K562 (cell line): Measurements from ENCODE around the gene PQBP1. TPM values are rescaled to one million over a fixed set of nuclear protein-coding genes. Genes with fewer than 3 reads are reported as not detected.

Source experiments
- ASH1L ChIP-seq: fragments of 450-650 bp; IDR thresholded peaks from 2 replicates; pipeline ENCODE4 v1.6.1; 2018; ENCODE audit warnings: borderline replicate concordance, mild to moderate bottlenecking, low read depth; ENCODE audit not compliant: partially characterized antibody
- C11orf30 ChIP-seq: fragments of 450-650 bp; IDR thresholded peaks from 2 replicates; pipeline ENCODE4 v1.6.1; 2016; ENCODE audit warnings: low read depth, mild to moderate bottlenecking
- E2F5 ChIP-seq: sonication (generic); formaldehyde crosslinking; IDR thresholded peaks from 2 replicates; pipeline ENCODE4 v1.8.0; 2022; ENCODE audit warnings: mild to moderate bottlenecking, missing genetic modification reagents
- ETV5 ChIP-seq: sonication (generic); formaldehyde crosslinking; IDR thresholded peaks from 2 replicates; pipeline ENCODE4 v1.4.0; 2020; ENCODE audit warnings: low read depth, mild to moderate bottlenecking, missing genetic modification reagents
- FOXP1 ChIP-seq: sonication (generic); formaldehyde crosslinking; IDR thresholded peaks from 2 replicates; pipeline ENCODE4 v1.8.0; 2022; ENCODE audit warnings: mild to moderate bottlenecking, missing genetic modification reagents
- MEF2A ChIP-seq: IDR thresholded peaks from 2 replicates; pipeline ENCODE4 v1.6.1; 2011; ENCODE audit warnings: low read depth, mild to moderate bottlenecking, low read length, moderate library complexity; ENCODE audit not compliant: control insufficient read depth
- NFIX ChIP-seq: fragments of 250-450 bp; sonication (Bioruptor Pico); IDR thresholded peaks from 2 replicates; pipeline ENCODE4 v1.4.0; 2020; ENCODE audit warnings: low read depth, mild to moderate bottlenecking, moderate library complexity
- NR4A1 ChIP-seq, 2 experiments: fragments of 250-450 bp in 1 of 2; fragments of 450-650 bp in 1 of 2; sonication (Bioruptor Pico) in 1 of 2; IDR thresholded peaks; 2 replicates each; pipeline versions ENCODE4 v1.4.0 to v1.6.1; 2016 to 2020; ENCODE audit warnings: mild to moderate bottlenecking in 2 of 2, missing compliant biosample characterization in 1 of 2, missing genetic modification characterization in 1 of 2, moderate library complexity in 1 of 2
- PURB ChIP-seq: sonication (generic); formaldehyde crosslinking; IDR thresholded peaks from 2 replicates; pipeline ENCODE4 v1.9.0; 2021; ENCODE audit warnings: low read depth, mild to moderate bottlenecking, missing genetic modification reagents
- RUNX1 ChIP-seq: sonication (generic); IDR thresholded peaks from 2 replicates; pipeline ENCODE4 v1.6.1; 2016; ENCODE audit warnings: antibody characterized with exemption, low read depth
- SAFB ChIP-seq: fragments of 200-400 bp; formaldehyde crosslinking; IDR thresholded peaks from 2 replicates; pipeline ENCODE4 v1.6.1; 2017; ENCODE audit warnings: low read depth, low read length, borderline replicate concordance
- TRIM24 ChIP-seq, 2 experiments: fragments of 450-650 bp; IDR thresholded peaks; 2 replicates each; pipeline ENCODE4 v1.6.1; 2016
- ZNF277 ChIP-seq: fragments of 250-450 bp; sonication (Bioruptor Pico); IDR thresholded peaks from 2 replicates; pipeline ENCODE4 v1.8.0; 2022; ENCODE audit warnings: inconsistent platforms, mild to moderate bottlenecking, moderate library complexity, borderline replicate concordance
- ZNF324 ChIP-seq: fragments of 250-450 bp; sonication (Bioruptor Pico); IDR thresholded peaks from 2 replicates; pipeline ENCODE4 v1.4.0; 2020; ENCODE audit warnings: mild to moderate bottlenecking
- ZNF76 ChIP-seq: fragments of 250-450 bp; sonication (Bioruptor Pico); IDR thresholded peaks from 2 replicates; pipeline ENCODE4 v1.4.0; 2020; ENCODE audit warnings: mild to moderate bottlenecking, moderate library complexity, borderline replicate concordance
- ZNF766 ChIP-seq: fragments of 200-800 bp; sonication (Bioruptor generic); conservative IDR thresholded peaks from 2 replicates; pipeline ENCODE4 v1.6.1; 2016; ENCODE audit warnings: missing genetic modification characterization, missing compliant biosample characterization
- polyA plus RNA-seq, 8 experiments: library from polyadenylated mRNA; depleted of rRNA in 4 of 8; stranded (reverse) in 5 of 8; unstranded in 3 of 8; fragments of >200 nt; fragmentation: Nextera tagmentation in 2 of 8; fragmentation: Illumina TruSeq in 1 of 8; extraction: Ambion mirVana in 2 of 8; extraction: Trizol in 1 of 8; gene quantifications; 2 replicates each; pipeline versions ENCODE4 v1.2.1 to v1.2.3, GENCODE V29; 2011 to 2014; ENCODE audit warnings: inconsistent platforms in 1 of 8, missing spikeins in 1 of 8
- total RNA-seq, 7 experiments: library from RNA; depleted of rRNA in 6 of 7; stranded (reverse); fragments of >200 nt in 6 of 7; fragmentation: Illumina TruSeq in 2 of 7; extraction: Trizol in 2 of 7; gene quantifications; 2 replicates each; pipeline versions ENCODE4 v1.2.1 to v1.2.3, GENCODE V29; 2011 to 2021; ENCODE audit warnings: low replicate concordance in 1 of 7
- TF ChIP-seq, protein P1 (sequence below), 2 experiments: fragments of 450-650 bp; formaldehyde crosslinking in 1 of 2; IDR thresholded peaks; 2 replicates each; pipeline versions ENCODE4 v1.4.0 to v1.6.1; 2014 to 2020; ENCODE audit warnings: mild to moderate bottlenecking in 2 of 2, borderline replicate concordance in 1 of 2, low read depth in 1 of 2

The PQBP1 gene
- total and polyA plus RNA-seq, 9 of the 15 experiments (the other 6 are each of a cell fraction or from before 2014, with no cell fraction given) = 41.3 to 262 (median 112) TPM

GRCh38 chrX:48937054-48937907, 39.6 kb downstream of the PQBP1 start (continued):
- TF ChIP-seq PURB = no peak
- TF ChIP-seq ZNF76 = no peak
- TF ChIP-seq ZNF324 (CRISPR knock-in tag) = no peak
- no peak for TF ChIP-seq MEF2A
- TF ChIP-seq NR4A1 (CRISPR knock-in tag; IDR thresholded peaks at IDR 0.05) = no peak
- TF ChIP-seq NR4A1 (tag; IDR thresholded peaks at IDR 0.05) = peak; percentile 74
- TF ChIP-seq RUNX1 = peak; percentile 98
- no peak for TF ChIP-seq NFIX (CRISPR knock-in tag)
- no peak for TF ChIP-seq C11orf30
- TF ChIP-seq SAFB = no peak
- TF ChIP-seq ZNF277 (CRISPR knock-in tag) = no peak
- no peak for TF ChIP-seq E2F5 (CRISPR knock-in tag)
- peak; percentile 83; the same call in 1 of the 2 replicates for TF ChIP-seq ZNF766 (CRISPR knock-in tag)
- peak; percentile 51; the same call in 1 of the 2 replicates for TF ChIP-seq FOXP1 (CRISPR knock-in tag)
- TF ChIP-seq, protein P1, sequence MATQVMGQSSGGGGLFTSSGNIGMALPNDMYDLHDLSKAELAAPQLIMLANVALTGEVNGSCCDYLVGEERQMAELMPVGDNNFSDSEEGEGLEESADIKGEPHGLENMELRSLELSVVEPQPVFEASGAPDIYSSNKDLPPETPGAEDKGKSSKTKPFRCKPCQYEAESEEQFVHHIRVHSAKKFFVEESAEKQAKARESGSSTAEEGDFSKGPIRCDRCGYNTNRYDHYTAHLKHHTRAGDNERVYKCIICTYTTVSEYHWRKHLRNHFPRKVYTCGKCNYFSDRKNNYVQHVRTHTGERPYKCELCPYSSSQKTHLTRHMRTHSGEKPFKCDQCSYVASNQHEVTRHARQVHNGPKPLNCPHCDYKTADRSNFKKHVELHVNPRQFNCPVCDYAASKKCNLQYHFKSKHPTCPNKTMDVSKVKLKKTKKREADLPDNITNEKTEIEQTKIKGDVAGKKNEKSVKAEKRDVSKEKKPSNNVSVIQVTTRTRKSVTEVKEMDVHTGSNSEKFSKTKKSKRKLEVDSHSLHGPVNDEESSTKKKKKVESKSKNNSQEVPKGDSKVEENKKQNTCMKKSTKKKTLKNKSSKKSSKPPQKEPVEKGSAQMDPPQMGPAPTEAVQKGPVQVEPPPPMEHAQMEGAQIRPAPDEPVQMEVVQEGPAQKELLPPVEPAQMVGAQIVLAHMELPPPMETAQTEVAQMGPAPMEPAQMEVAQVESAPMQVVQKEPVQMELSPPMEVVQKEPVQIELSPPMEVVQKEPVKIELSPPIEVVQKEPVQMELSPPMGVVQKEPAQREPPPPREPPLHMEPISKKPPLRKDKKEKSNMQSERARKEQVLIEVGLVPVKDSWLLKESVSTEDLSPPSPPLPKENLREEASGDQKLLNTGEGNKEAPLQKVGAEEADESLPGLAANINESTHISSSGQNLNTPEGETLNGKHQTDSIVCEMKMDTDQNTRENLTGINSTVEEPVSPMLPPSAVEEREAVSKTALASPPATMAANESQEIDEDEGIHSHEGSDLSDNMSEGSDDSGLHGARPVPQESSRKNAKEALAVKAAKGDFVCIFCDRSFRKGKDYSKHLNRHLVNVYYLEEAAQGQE (IDR thresholded peaks at IDR 0.05; ENCODE audit: borderline replicate concordance) = peak; percentile 34; the same call in 1 of the 2 replicates
- TF ChIP-seq, protein P1 (CRISPR knock-in tag; IDR thresholded peaks at IDR 0.05; ENCODE audit: low read depth) = no peak
- TF ChIP-seq ASH1L = no peak
- no peak for TF ChIP-seq TRIM24 (IDR thresholded peaks at IDR 0.05)
- TF ChIP-seq ETV5 (CRISPR knock-in tag) = peak; percentile 98
